Skeletal muscle tissue (tissue), 4 donors: ENCODE data around the gene C5orf58. TPM values are rescaled to one million over a fixed set of nuclear protein-coding genes. Genes with fewer than 3 reads are reported as not detected.

Experiments
- H3K27ac ChIP-seq: one replicate; pipeline ENCODE4 v1.7.0; 2013; ENCODE audit warnings: mild to moderate bottlenecking, low read depth, low read length, inconsistent platforms
- H3K27me3 ChIP-seq, 3 donors: one replicate each; pipeline ENCODE4 v1.7.0; 2013; ENCODE audit warnings: low read length in 3 of 3; ENCODE audit not compliant: control insufficient read depth in 3 of 3, insufficient read depth in 3 of 3
- H3K36me3 ChIP-seq, 3 donors: one replicate each; pipeline ENCODE4 v1.7.0; 2013; ENCODE audit warnings: low read length in 3 of 3; ENCODE audit not compliant: control insufficient read depth in 3 of 3, insufficient read depth in 3 of 3
- H3K4me1 ChIP-seq, 3 donors: one replicate each; pipeline ENCODE4 v1.7.0; 2013; ENCODE audit warnings: low read length in 3 of 3, mild to moderate bottlenecking in 3 of 3; ENCODE audit not compliant: control insufficient read depth in 3 of 3, insufficient read depth in 3 of 3
- H3K4me3 ChIP-seq, 3 donors: one replicate each; pipeline ENCODE4 v1.7.0; 2013; ENCODE audit warnings: low read length in 3 of 3
- H3K9ac ChIP-seq, 3 donors: one replicate each; pipeline ENCODE4 v1.7.0; 2013; ENCODE audit warnings: low read length in 3 of 3, mild to moderate bottlenecking in 3 of 3, moderate library complexity in 2 of 3, low read depth in 1 of 3
- H3K9me3 ChIP-seq, 3 donors: one replicate each; pipeline ENCODE4 v1.7.0; 2013; ENCODE audit warnings: low read length in 3 of 3; ENCODE audit not compliant: control insufficient read depth in 3 of 3
- total RNA-seq: library from RNA; depleted of rRNA; stranded (reverse); fragments of >200 nt; gene quantifications from one replicate; pipeline ENCODE4 v1.2.3, GENCODE V29; 2014
- donor health status: Osteomylitis.

C5orf58 gene
- total RNA-seq, 1 donor from 2014 or later: not detected

- peaks cover 0 to 6% (median 3%) of the 10 kb centered on the region in 3 donors for H3K27me3 ChIP-seq
- no peak overlapping the region for H3K4me3 ChIP-seq
- H3K9ac ChIP-seq: no peak overlapping the region
- no peak overlapping the region for H3K27ac ChIP-seq
- no peaks in the 10 kb centered on the region for H3K9me3 ChIP-seq
- H3K4me1 ChIP-seq: no peaks in the 10 kb centered on the region
- H3K36me3 ChIP-seq: no peaks in the 10 kb centered on the region
These were observed 30.7 kb upstream of the C5orf58 start for GRCh38 chr5:170202117-170202516.

GRCh38 chr5:170204202-170204601, 28.6 kb upstream of the C5orf58 start:
- no peak overlapping the region for H3K4me3 ChIP-seq
- no peaks in the 10 kb centered on the region for H3K9me3 ChIP-seq
- H3K4me1 ChIP-seq: no peaks in the 10 kb centered on the region
- H3K27me3 ChIP-seq: peaks cover 0 to 6% (median 3%) of the 10 kb centered on the region in 3 donors
- H3K27ac ChIP-seq: no peak overlapping the region
- H3K9ac ChIP-seq: no peak overlapping the region
- no peaks in the 10 kb centered on the region for H3K36me3 ChIP-seq

- no peak overlapping the region for H3K27ac ChIP-seq
- H3K9ac ChIP-seq: no peak overlapping the region
- peaks cover 0 to 4% (median 0%) of the 10 kb centered on the region in 3 donors for H3K9me3 ChIP-seq
- H3K36me3 ChIP-seq: no peaks in the 10 kb centered on the region
- H3K27me3 ChIP-seq: peaks cover 0 to 3% (median 3%) of the 10 kb centered on the region in 3 donors
- no peaks in the 10 kb centered on the region for H3K4me1 ChIP-seq
- H3K4me3 ChIP-seq: no peak overlapping the region
These were observed 26.6 kb upstream of the C5orf58 start for GRCh38 chr5:170206216-170206615.

GRCh38 chr5:170206958-170207357, 25.8 kb upstream of the C5orf58 start:
- no peak overlapping the region for H3K9ac ChIP-seq
- H3K27me3 ChIP-seq: peaks cover 0 to 3% (median 2%) of the 10 kb centered on the region in 3 donors
- H3K36me3 ChIP-seq: no peaks in the 10 kb centered on the region
- no peak overlapping the region for H3K4me3 ChIP-seq
- H3K4me1 ChIP-seq: no peaks in the 10 kb centered on the region
- peaks cover 0 to 4% (median 0%) of the 10 kb centered on the region in 3 donors for H3K9me3 ChIP-seq
- no peak overlapping the region for H3K27ac ChIP-seq

GRCh38 chr5:170211575-170212334, 21.0 kb upstream of the C5orf58 start:
- peaks cover 0 to under 1% (median 0%) of the 10 kb centered on the region in 3 donors for H3K27me3 ChIP-seq
- no peaks in the 10 kb centered on the region for H3K36me3 ChIP-seq
- H3K9ac ChIP-seq: no peak overlapping the region
- H3K27ac ChIP-seq: no peak overlapping the region
- no peaks in the 10 kb centered on the region for H3K4me1 ChIP-seq
- H3K4me3 ChIP-seq: no peak overlapping the region
- peaks cover 0 to 4% (median 0%) of the 10 kb centered on the region in 3 donors for H3K9me3 ChIP-seq

- Histone ChIP-seq H3K9ac (no peak overlapping the region), H3K27me3 (no peaks in the 10 kb centered on the region), H3K36me3 (no peaks in the 10 kb centered on the region), H3K4me3 (no peak overlapping the region), H3K4me1 (no peaks in the 10 kb centered on the region), H3K9me3 (no peaks in the 10 kb centered on the region), H3K27ac (no peak overlapping the region)
These were observed 16.4 kb upstream of the C5orf58 start for GRCh38 chr5:170216257-170216864.

- H3K27me3 ChIP-seq: no peaks in the 10 kb centered on the region
- H3K9ac ChIP-seq: no peak overlapping the region
- no peaks in the 10 kb centered on the region for H3K36me3 ChIP-seq
These were observed 15.0 kb upstream of the C5orf58 start for GRCh38 chr5:170217831-170218230.

GRCh38 chr5:170218726-170219125, 14.1 kb upstream of the C5orf58 start:
- Histone ChIP-seq H3K4me3 (no peak overlapping the region), H3K27ac (no peak overlapping the region), H3K36me3 (no peaks in the 10 kb centered on the region), H3K27me3 (no peaks in the 10 kb centered on the region), H3K9ac (no peak overlapping the region), H3K4me1 (peaks cover 0 to 6% (median 0%) of the 10 kb centered on the region in 3 donors), H3K9me3 (no peaks in the 10 kb centered on the region)

More at GRCh38 chr5:170217831-170218230, 15.0 kb upstream of the C5orf58 start:
- Histone ChIP-seq H3K4me3 (no peak overlapping the region), H3K9me3 (no peaks in the 10 kb centered on the region), H3K4me1 (peaks cover 0 to 4% (median 0%) of the 10 kb centered on the region in 3 donors), H3K27ac (no peak overlapping the region)

GRCh38 chr5:170219615-170220014, 13.2 kb upstream of the C5orf58 start:
- Histone ChIP-seq H3K9me3 (no peaks in the 10 kb centered on the region), H3K4me1 (peaks cover 0 to 6% (median 0%) of the 10 kb centered on the region in 3 donors), H3K9ac (no peak overlapping the region), H3K36me3 (no peaks in the 10 kb centered on the region), H3K27ac (no peak overlapping the region), H3K27me3 (no peaks in the 10 kb centered on the region), H3K4me3 (no peak overlapping the region)

GRCh38 chr5:170220191-170220590, 12.6 kb upstream of the C5orf58 start:
- H3K4me1 ChIP-seq: peaks cover 0 to 6% (median 0%) of the 10 kb centered on the region in 3 donors
- no peak overlapping the region for H3K4me3 ChIP-seq
- no peaks in the 10 kb centered on the region for H3K9me3 ChIP-seq
- H3K27me3 ChIP-seq: no peaks in the 10 kb centered on the region
- H3K36me3 ChIP-seq: no peaks in the 10 kb centered on the region
- H3K9ac ChIP-seq: no peak overlapping the region
- no peak overlapping the region for H3K27ac ChIP-seq
